GM18520 (cell line): Measurements from ENCODE around the gene NEDD9.

Source experiments
- ATAC-seq: cut with Tn5 transposase; IDR thresholded peaks from one replicate; pipeline ENCODE4 v1.9.1; 2021; ENCODE audit not compliant: unreplicated experiment

NEDD9 gene

GRCh38 chr6:11146117-11146826 lies 86.2 kb downstream of the NEDD9 start:
- no peak for ATAC-seq

DNA sequence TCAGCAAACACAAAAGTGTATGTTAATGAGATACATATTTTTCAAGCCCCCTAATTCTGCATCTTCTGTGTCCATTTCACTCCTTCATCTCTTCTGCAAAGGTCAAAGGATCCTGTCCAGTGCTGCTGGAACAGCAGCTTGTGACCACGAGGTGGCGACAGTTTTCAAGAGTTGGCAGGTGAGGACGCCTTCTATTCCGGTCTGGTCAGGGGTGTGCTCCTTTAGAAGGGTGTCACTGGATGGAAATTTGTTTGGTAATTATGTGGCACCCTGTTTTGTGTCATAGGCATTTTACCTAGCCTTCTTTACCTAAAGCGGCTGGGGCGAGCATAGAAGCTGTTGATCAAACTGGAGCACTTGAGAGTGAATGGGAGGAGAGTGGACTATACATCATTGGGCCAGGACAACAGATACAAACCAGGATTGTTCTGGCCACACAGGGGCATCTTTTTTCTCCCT lies 88.0 kb downstream of the NEDD9 start:
- peak; percentile 71 for ATAC-seq

DNA sequence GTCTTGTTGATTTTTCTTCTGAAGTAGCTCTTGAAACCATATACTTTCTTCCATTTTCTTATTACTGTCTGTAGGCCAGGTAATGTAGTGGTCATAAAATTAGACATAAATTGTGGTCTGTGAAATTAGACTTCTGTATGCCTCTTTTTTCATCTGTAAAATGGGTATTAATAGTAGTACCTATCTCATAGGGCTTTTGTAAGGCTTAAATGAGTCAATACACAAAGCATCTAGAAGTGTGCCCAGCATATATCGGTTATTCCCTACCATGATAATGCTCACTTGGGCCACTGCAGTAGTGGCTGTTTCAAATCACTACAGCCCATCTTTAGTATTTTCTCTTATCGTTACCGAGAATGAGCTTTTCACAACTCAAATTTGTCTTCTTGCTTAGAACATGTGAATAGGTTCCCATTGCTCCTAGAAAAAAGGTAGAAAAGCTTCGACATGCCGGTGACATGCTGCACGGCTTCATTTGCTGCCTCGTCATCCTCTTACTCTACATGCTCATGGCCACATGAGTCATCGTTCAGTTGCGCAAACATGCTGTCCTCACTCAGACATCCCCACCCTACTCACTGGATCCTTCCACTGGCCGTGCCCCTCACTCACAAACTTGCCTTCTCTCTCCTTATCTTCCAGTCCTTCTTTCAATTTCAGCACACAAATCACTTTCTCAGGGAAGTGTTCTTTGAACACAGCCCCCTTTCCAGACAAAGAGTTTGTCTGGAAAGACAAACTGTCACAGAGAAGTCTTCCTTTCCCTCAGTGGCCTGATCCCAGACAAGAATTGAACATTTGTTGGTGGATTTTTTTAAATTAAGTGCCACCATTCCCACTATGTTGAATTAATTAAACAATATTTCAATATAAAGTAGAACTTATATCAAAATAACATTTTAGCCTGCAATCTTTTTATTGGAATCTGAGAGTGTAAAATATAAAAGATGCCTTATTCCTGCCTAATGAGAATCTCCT lies 88.8 kb downstream of the NEDD9 start:
- no peak for ATAC-seq

DNA sequence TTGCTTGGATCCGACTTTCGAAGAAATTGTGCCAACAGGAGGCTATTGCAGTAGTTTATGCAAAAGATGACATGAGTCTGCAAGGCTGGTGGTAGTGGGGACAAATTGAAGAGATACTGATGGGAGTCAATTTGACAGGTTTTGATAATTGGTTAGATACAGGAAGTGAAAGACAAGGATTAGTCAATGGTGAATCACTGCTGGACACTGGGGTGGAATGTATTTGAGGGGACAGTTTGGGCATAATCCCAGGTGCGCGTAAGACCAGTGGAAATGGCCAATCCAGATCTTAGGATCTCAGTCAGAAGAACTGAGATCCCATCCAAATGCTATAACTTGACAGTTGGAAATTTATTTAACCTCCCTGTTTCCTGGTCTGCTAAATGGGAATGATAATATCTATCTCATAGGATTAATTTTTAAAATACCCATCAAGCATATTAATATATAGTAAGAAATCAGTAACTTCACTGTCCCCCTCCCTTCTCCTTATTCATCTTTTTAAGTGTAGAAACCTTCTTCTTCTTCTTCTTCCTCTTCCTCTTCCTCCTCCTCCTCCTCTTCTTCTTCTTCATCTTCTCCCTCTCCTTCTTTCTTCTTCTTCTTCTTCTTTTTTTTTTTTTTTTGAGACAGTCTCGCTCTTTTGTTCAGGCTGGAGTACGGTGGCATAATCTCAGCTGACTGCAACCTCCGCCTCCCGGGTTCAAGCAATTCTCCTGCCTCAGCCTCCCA lies 90.0 kb downstream of the NEDD9 start:
- ATAC-seq = no peak

DNA sequence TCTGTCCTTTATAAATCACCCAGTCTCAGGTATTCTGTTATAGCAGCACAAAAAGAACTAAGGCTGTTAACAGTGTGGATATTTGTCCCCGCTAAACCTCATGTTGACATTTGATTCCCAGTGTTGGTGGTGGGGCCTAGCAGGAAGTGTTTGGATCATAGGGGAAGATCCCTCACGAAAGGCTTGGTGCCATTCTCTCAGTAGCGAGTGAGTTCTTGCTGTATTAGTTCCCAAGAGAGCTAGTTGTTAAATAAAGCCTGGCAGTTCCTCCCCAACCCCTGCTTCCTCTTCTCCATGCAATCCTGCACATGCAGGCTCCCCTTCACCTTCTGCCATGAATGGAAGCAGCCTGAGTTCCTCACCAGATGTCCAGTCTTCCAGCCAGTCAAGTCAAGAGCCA lies 91.2 kb downstream of the NEDD9 start:
- no peak for ATAC-seq

GRCh38 chr6:11140056-11140455 lies 92.4 kb downstream of the NEDD9 start:
- no peak for ATAC-seq

- ATAC-seq = no peak
Measured at GRCh38 chr6:11139051-11139960, 93.2 kb downstream of the NEDD9 start.

DNA sequence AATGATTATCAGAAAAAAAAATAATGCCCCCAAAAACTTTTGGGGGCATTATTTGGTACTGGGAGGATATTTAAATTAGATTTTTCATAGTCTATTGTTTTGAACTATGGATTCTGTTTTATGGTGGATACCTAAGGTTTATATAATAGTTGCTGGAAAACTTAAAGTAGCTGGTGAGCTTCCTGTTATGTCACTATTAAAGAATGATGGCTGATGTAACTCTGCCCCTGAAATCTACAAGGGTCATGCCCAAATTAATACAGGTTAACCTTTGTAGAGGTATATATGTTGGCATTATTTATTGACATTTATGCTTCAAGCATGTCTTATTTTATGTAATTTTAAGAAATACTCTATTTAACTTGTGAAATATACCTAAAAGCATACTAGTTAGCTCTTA lies 95.7 kb downstream of the NEDD9 start:
- ATAC-seq = no peak
